Left lung (tissue), 10 donors: ENCODE measurements around the gene TCIRG1. TPM values are rescaled to one million over a fixed set of nuclear protein-coding genes. Genes with fewer than 3 reads are reported as not detected.

ENCODE experiments used
- ATAC-seq: fragments of 200-7000 bp; cut with Tn5 transposase; one replicate; pipeline ENCODE4 v1.9.1; 2020; ENCODE audit warnings: moderate library complexity
- DNase-seq, 4 donors: peaks; one replicate each; pipeline ENCODE4 v3.0.0-alpha.2; 2013 to 2020
- H3K27ac ChIP-seq, 2 donors: fragments of 200-600 bp; sonication (generic) in 1 of 2; one replicate each; pipeline versions ENCODE4 v1.5.0 to v1.8.0; 2020 to 2021
- H3K27me3 ChIP-seq, 2 donors: fragments of 200-600 bp; sonication (generic) in 1 of 2; one replicate each; pipeline versions ENCODE4 v1.5.0 to v1.8.0; 2020 to 2021
- H3K36me3 ChIP-seq, 2 donors: fragments of 200-600 bp; sonication (generic) in 1 of 2; one replicate each; pipeline versions ENCODE4 v1.5.0 to v1.8.0; 2020 to 2021
- H3K4me1 ChIP-seq, 2 donors: fragments of 200-600 bp; one replicate each; pipeline ENCODE4 v1.8.0; 2021
- H3K4me3 ChIP-seq, 2 donors: fragments of 200-600 bp; sonication (generic) in 1 of 2; one replicate each; pipeline versions ENCODE4 v1.5.0 to v1.8.0; 2020 to 2021; ENCODE audit warnings: mild to moderate bottlenecking in 1 of 2
- H3K9me3 ChIP-seq, 2 donors: fragments of 200-600 bp; sonication (generic) in 1 of 2; one replicate each; pipeline versions ENCODE4 v1.5.0 to v1.8.0; 2020 to 2021
- CTCF ChIP-seq, 2 donors: fragments of 200-600 bp; sonication (generic) in 1 of 2; IDR thresholded peaks; one replicate each; pipeline versions ENCODE4 v1.5.0 to v1.8.0; 2021; ENCODE audit warnings: antibody characterized with exemption in 2 of 2
- intact Hi-C, 2 donors: fragments of 100-400 bp; cut with DNase I; formaldehyde crosslinking; loops; one replicate each; pipeline versions ENCODE4 v1.11.2 to v1.14.2; 2022
- polyA plus RNA-seq, 6 donors: library from polyadenylated mRNA; unstranded; fragments of 120-200 nt; gene quantifications; one replicate each; pipeline ENCODE4 v1.2.1, GENCODE V29; 2013; ENCODE audit not compliant: insufficient read length in 6 of 6
- total RNA-seq, 2 donors: library from RNA; stranded (reverse); fragmentation: NEBNext Ultra II Directional; extraction: Animal tissue kit (Norgen Biotek cat#: 25700); gene quantifications; one replicate each; pipeline ENCODE4 v1.2.1, GENCODE V29; 2021
- donor health status: DM: no; HTN: yes; CAD: no.
- donor health status: DM: no; HTN: no; CAD: no.

Gene TCIRG1
- total and polyA plus RNA-seq, 8 donors: 24.3 to 323 (median 37.7) TPM

- H3K27me3 ChIP-seq: no peaks in the 10 kb centered on the region
- TF ChIP-seq CTCF (IDR thresholded peaks at IDR 0.05): no peak
- DNase-seq (no peak), ATAC-seq (no peak)
- peaks cover 39 to 73% of the 10 kb centered on the region in 2 donors for H3K4me1 ChIP-seq
- no peaks in the 10 kb centered on the region for H3K9me3 ChIP-seq
- H3K4me3 ChIP-seq: no peak overlapping the region
- intact Hi-C loops: no loop called here
- peak overlapping the region; percentile 65 to 85 for H3K27ac ChIP-seq
- H3K36me3 ChIP-seq: peaks cover 0 to 21% of the 10 kb centered on the region in 2 donors
Measured at GRCh38 chr11:68015467-68015866, 23.4 kb upstream of the TCIRG1 start.

- H3K27ac ChIP-seq: peak overlapping the region in 1 of 2 donors; percentile 45
- H3K27me3 ChIP-seq: no peaks in the 10 kb centered on the region
- H3K36me3 ChIP-seq: peaks cover 0 to 26% of the 10 kb centered on the region in 2 donors
- no peak for TF ChIP-seq CTCF (IDR thresholded peaks at IDR 0.05)
- ATAC-seq (no peak), DNase-seq (no peak)
- intact Hi-C loops: no loop called here
- H3K4me3 ChIP-seq: no peak overlapping the region
- peaks cover 34 to 70% of the 10 kb centered on the region in 2 donors for H3K4me1 ChIP-seq
- no peaks in the 10 kb centered on the region for H3K9me3 ChIP-seq
Measured at GRCh38 chr11:68016161-68016903, 22.5 kb upstream of the TCIRG1 start.

GRCh38 chr11:68016904-68017817 is 21.7 kb upstream of the TCIRG1 start:
- TF ChIP-seq CTCF (IDR thresholded peaks at IDR 0.05): no peak
- ATAC-seq (no peak), DNase-seq (peak in 2 of 4 donors; percentile 63 to 74)
- peaks cover 25 to 62% of the 10 kb centered on the region in 2 donors for H3K4me1 ChIP-seq
- peak overlapping the region in 1 of 2 donors; percentile 45 for H3K27ac ChIP-seq
- H3K4me3 ChIP-seq: no peak overlapping the region
- peaks cover 0 to 34% of the 10 kb centered on the region in 2 donors for H3K36me3 ChIP-seq
- H3K9me3 ChIP-seq: no peaks in the 10 kb centered on the region
- no peaks in the 10 kb centered on the region for H3K27me3 ChIP-seq
- intact Hi-C loops: no loop called here

GRCh38 chr11:68017980-68018729 is 20.7 kb upstream of the TCIRG1 start:
- H3K27ac ChIP-seq: no peak overlapping the region
- H3K9me3 ChIP-seq: no peaks in the 10 kb centered on the region
- H3K4me3 ChIP-seq: no peak overlapping the region
- DNase-seq (peak in 1 of 4 donors; percentile 68), ATAC-seq (no peak)
- intact Hi-C loops: no loop called here
- H3K4me1 ChIP-seq: peaks cover 19 to 52% of the 10 kb centered on the region in 2 donors
- peaks cover 0 to 44% of the 10 kb centered on the region in 2 donors for H3K36me3 ChIP-seq
- no peaks in the 10 kb centered on the region for H3K27me3 ChIP-seq
- no peak for TF ChIP-seq CTCF (IDR thresholded peaks at IDR 0.05)
